SK-N-MC (cell line): ENCODE results near the gene HCFC1R1.

Source experiments
- EZH2 ChIP-seq: fragments of 200-600 bp; sonication (generic); IDR thresholded peaks from one replicate; pipeline ENCODE4 v1.6.1; 2017; ENCODE audit warnings: antibody characterized with exemption
- POLR2AphosphoS5 ChIP-seq: IDR thresholded peaks from 2 replicates; pipeline ENCODE4 v1.6.1; 2012; ENCODE audit warnings: mild to moderate bottlenecking, low read depth, low read length, borderline replicate concordance

DNA sequence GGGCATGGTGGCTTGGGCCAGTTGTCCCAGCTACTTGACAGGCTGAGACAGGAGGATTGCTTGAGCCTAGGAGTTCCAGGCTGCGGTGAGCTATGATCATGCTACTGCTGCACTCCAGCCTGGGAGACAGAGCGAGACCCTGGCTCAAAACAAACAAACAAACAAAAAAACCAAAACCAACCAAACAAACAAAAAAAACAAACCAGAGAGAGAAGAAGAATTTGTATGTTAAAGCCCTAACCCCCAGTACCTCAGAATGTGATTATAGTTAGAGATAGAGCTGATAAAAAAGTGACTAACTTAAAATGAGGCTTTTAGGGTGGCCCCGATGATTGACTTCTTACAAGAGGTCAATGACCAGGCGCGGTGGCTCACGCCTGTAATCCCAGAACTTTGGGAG, 21.0 kb upstream of the HCFC1R1 start:
- TF ChIP-seq EZH2 (no peak), POLR2AphosphoS5 (no peak)
